ENCODE measurements around the gene COL4A4. TPM values are rescaled to one million over a fixed set of nuclear protein-coding genes. Genes with fewer than 3 reads are reported as not detected.

Gene COL4A4
- total RNA-seq, 1 donor from 2014 or later, result 8.9 TPM

DNA sequence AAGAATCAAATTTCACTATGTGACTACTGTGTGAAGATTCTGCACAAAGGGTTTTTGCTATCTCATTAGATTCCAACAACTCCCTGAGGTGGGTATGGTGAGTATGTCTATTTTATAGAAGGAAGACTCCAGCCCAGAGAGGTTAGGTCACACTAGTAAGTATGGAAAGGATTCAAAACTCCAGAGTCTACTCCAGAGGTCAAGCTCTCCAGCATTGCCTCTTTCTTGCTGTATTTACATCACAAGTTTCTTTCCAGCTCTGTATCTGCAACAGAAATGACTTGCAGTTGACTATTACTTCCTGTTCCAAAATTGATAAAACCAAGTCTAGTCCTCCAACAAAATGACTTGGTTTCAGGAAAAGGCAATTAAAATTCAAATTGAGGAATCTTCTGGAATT is 2.1 kb downstream of the COL4A4 start:
- TF ChIP-seq, protein P1, sequence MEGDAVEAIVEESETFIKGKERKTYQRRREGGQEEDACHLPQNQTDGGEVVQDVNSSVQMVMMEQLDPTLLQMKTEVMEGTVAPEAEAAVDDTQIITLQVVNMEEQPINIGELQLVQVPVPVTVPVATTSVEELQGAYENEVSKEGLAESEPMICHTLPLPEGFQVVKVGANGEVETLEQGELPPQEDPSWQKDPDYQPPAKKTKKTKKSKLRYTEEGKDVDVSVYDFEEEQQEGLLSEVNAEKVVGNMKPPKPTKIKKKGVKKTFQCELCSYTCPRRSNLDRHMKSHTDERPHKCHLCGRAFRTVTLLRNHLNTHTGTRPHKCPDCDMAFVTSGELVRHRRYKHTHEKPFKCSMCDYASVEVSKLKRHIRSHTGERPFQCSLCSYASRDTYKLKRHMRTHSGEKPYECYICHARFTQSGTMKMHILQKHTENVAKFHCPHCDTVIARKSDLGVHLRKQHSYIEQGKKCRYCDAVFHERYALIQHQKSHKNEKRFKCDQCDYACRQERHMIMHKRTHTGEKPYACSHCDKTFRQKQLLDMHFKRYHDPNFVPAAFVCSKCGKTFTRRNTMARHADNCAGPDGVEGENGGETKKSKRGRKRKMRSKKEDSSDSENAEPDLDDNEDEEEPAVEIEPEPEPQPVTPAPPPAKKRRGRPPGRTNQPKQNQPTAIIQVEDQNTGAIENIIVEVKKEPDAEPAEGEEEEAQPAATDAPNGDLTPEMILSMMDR (IDR thresholded peaks at IDR 0.05; ENCODE audit: borderline replicate concordance), result no peak
- H3K36me3 ChIP-seq, result no peaks in the 10 kb centered on the region
- peaks cover 28% of the 10 kb centered on the region for H3K4me1 ChIP-seq
- DNase-seq, result no peak
- H3K27ac ChIP-seq (replicated peaks), result peak overlapping the region; percentile 87
- peak overlapping the region; percentile 88 for H3K4me3 ChIP-seq
- H3K9me3 ChIP-seq (replicated peaks), result peaks cover 5% of the 10 kb centered on the region
- H3K27me3 ChIP-seq (ENCODE audit: low read depth), result peaks cover 12% of the 10 kb centered on the region
- intact Hi-C loops (cut with micrococcal nuclease), result no loop called here

DNA sequence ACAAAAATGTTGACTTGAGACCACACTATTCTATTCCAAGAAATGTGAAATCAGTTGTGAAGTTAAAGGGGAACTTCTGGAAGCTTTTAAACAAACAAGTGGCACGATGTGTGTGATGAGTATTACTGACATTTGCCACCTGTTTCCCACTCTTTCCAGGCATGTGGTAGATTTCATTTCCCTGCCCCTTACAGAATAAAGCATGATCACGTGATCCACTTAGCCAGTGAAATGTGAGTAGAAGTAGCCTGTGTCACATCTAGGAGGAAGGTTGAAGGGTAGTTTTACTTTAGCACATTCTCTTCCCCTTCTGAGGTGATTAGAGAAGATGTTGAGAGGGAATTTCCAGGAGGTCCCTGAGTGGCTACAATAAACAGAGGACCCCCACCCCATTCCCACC is 3.8 kb downstream of the COL4A4 start:
- Histone ChIP-seq H3K36me3 (no peaks in the 10 kb centered on the region), H3K27ac (replicated peaks) (no peak overlapping the region), H3K27me3 (ENCODE audit: low read depth) (peaks cover 12% of the 10 kb centered on the region), H3K4me1 (peaks cover 31% of the 10 kb centered on the region), H3K4me3 (no peak overlapping the region), H3K9me3 (replicated peaks) (no peaks in the 10 kb centered on the region)
- DNase-seq, result no peak
- intact Hi-C loops (cut with micrococcal nuclease), result no loop called here
- TF ChIP-seq, protein P1 (IDR thresholded peaks at IDR 0.05; ENCODE audit: borderline replicate concordance), result no peak

DNA sequence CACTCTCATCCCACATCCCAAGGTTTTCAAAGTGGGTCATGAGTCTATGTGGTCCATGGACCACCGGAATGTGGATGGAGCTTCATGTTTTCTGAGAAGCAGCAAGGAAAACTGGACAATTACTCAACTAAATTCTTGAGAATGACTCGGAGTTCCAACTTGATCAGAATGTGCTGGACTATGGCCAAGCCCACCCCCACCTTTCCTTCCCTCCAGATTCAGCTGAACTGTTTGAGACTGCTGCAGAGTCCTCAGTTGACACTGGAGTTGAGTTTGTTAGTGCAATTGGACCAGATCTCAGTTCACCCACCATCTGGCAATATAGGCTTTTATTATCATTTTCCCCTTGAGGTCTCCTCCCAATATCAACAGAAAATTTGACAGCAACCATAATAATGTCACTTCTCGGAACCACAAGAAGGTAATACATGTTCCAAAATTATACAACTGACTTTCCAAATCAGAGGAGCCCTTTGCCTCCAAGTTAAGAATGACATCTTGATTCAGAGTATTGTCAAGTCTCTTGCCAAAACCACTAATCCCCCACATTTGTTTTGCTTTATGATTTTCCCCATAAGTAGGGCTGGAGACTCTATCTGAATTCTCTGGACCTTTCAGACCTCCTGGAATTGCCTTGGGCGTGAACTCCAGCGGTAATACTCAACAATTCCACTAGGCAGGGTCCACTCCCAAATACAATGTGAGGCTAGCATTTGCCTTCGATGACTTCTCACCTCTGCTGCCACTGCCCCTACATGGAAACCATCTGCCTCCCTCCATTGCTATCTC is 8.8 kb downstream of the COL4A4 start:
- H3K4me1 ChIP-seq, result peaks cover 31% of the 10 kb centered on the region
- intact Hi-C loops (cut with micrococcal nuclease), result no loop called here
- H3K4me3 ChIP-seq, result no peak overlapping the region
- no peaks in the 10 kb centered on the region for H3K36me3 ChIP-seq
- peak overlapping the region; percentile 76 for H3K27ac ChIP-seq (replicated peaks)
- peak; percentile 78 for DNase-seq
- no peaks in the 10 kb centered on the region for H3K9me3 ChIP-seq (replicated peaks)
- no peaks in the 10 kb centered on the region for H3K27me3 ChIP-seq (ENCODE audit: low read depth)
- TF ChIP-seq, protein P1 (IDR thresholded peaks at IDR 0.05; ENCODE audit: borderline replicate concordance), result peak; percentile 32

DNA sequence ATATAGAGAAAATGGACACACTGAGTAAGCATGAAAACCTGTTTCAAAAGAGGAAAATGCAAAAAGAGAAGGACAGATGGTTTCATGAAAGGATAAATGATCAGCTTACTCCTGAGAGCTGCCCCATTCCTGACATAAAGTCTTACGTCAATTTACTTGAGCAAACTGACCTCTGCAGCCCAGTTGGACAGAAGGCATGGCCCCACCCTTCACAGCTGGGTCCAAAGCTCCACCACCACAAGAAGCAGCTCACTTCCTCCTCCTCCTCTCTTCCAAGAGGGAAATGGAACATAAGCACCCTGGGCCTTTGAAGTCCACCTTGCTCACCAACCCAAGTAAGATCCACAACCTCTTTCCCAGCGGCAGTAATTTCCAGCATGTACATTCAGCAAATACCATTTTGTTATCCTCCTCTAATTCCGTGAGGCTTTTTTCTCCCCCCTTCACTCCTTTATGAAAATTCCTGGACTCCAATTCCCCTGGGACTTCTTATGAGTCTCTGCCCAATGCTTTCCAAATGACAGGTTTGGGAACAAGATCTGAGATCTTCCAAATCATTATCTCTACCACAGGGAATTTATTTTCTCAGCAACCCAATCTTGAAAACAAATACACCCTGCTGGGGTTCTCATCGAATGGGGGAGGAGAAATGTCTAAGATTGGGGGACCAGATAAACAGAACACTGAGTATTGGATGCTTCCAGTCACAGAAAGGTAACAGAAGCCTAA is 10.1 kb downstream of the COL4A4 start:
- no peaks in the 10 kb centered on the region for H3K36me3 ChIP-seq
- H3K4me3 ChIP-seq, result no peak overlapping the region
- TF ChIP-seq, protein P1 (IDR thresholded peaks at IDR 0.05; ENCODE audit: borderline replicate concordance), result no peak
- no peaks in the 10 kb centered on the region for H3K9me3 ChIP-seq (replicated peaks)
- peaks cover 31% of the 10 kb centered on the region for H3K4me1 ChIP-seq
- intact Hi-C loops (cut with micrococcal nuclease), result no loop called here
- peak; percentile 68 for DNase-seq
- H3K27me3 ChIP-seq (ENCODE audit: low read depth), result no peaks in the 10 kb centered on the region
- peak overlapping the region; percentile 76 for H3K27ac ChIP-seq (replicated peaks)

DNA sequence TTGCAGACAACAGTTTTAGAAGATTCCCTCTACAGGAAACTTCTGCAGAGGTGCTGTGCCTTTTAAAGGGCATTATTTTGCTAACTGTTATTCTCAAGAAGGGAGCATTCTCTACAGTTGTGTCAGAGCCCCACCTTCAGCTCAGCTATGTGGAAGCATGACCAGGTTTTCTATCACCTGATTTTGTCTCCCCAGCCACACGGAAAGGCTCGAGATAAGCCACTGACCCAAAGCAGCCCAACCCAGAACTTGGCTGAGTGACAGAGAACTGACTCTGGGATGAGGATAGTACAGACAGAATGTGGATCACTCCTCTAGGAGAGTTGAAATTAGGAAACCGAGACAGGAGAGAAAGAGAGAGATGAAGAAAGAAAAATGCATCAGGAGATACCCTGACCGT is 10.7 kb downstream of the COL4A4 start:
- Histone ChIP-seq H3K27me3 (ENCODE audit: low read depth) (no peaks in the 10 kb centered on the region), H3K27ac (replicated peaks) (peak overlapping the region; percentile 76)

More for the DNA sequence above, 10.7 kb downstream of the COL4A4 start:
- TF ChIP-seq, protein P1 (IDR thresholded peaks at IDR 0.05; ENCODE audit: borderline replicate concordance), result no peak
- Histone ChIP-seq H3K9me3 (replicated peaks) (no peaks in the 10 kb centered on the region), H3K4me3 (no peak overlapping the region), H3K4me1 (peaks cover 31% of the 10 kb centered on the region), H3K36me3 (no peaks in the 10 kb centered on the region)
- no peak for DNase-seq
- intact Hi-C loops (cut with micrococcal nuclease), result no loop called here

Measured in left ventricle myocardium inferior (tissue), 1 donor.